SK-N-SH treated with all-trans-retinoic acid at 6 μM for 48 hours (cell line): ENCODE results near the gene FXYD4.
"Not testable (repeated sequence)": the region's sequence is repeated elsewhere in the genome, so short reads cannot be mapped to it uniquely, and the experiment has no call there.

Experiments used
- BACH2 ChIP-seq: fragments of 250-450 bp; sonication (Bioruptor Pico); IDR thresholded peaks from 2 replicates; pipeline ENCODE4 v1.9.0; 2021; ENCODE audit warnings: mild to moderate bottlenecking, borderline replicate concordance
- SNAI2 ChIP-seq: fragments of 250-450 bp; sonication (Bioruptor Pico); IDR thresholded peaks from 2 replicates; pipeline ENCODE4 v1.5.0; 2020; ENCODE audit warnings: mild to moderate bottlenecking, moderate library complexity
- ZC3H10 ChIP-seq: fragments of 250-450 bp; sonication (Bioruptor Pico); IDR thresholded peaks from 2 replicates; pipeline ENCODE4 v1.5.1; 2021; ENCODE audit warnings: mild to moderate bottlenecking, moderate library complexity
- TF ChIP-seq, protein P1 (sequence below): fragments of 250-450 bp; sonication (Bioruptor Pico); IDR thresholded peaks from 2 replicates; pipeline ENCODE4 v1.8.0; 2020; ENCODE audit warnings: mild to moderate bottlenecking, moderate library complexity, borderline replicate concordance
- TF ChIP-seq, protein P2 (sequence below): fragments of 250-450 bp; sonication (Bioruptor Pico); IDR thresholded peaks from 2 replicates; pipeline ENCODE4 v1.5.0; 2020; ENCODE audit warnings: mild to moderate bottlenecking, moderate library complexity

DNA sequence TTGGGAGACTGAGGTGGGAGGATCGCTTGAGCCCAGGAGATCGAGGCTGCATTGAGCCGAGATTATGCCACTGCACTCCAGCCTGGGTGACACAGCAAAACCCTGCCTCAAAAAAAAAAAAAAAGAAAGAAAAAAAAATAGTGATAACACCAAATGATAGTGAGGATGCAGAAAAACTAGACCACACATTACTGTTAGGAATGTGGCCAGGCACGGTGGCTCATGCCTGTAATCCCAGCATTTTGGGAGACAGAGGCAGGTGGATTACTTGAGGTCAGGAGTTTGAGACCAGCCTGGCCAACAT, 40.7 kb upstream of the FXYD4 start:
- TF ChIP-seq BACH2, ZC3H10, SNAI2 (CRISPR knock-in tag): not testable (repeated sequence)
- TF ChIP-seq, protein P1, sequence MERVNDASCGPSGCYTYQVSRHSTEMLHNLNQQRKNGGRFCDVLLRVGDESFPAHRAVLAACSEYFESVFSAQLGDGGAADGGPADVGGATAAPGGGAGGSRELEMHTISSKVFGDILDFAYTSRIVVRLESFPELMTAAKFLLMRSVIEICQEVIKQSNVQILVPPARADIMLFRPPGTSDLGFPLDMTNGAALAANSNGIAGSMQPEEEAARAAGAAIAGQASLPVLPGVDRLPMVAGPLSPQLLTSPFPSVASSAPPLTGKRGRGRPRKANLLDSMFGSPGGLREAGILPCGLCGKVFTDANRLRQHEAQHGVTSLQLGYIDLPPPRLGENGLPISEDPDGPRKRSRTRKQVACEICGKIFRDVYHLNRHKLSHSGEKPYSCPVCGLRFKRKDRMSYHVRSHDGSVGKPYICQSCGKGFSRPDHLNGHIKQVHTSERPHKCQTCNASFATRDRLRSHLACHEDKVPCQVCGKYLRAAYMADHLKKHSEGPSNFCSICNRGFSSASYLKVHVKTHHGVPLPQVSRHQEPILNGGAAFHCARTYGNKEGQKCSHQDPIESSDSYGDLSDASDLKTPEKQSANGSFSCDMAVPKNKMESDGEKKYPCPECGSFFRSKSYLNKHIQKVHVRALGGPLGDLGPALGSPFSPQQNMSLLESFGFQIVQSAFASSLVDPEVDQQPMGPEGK (CRISPR knock-in tag) = not testable (repeated sequence)
- TF ChIP-seq, protein P2, sequence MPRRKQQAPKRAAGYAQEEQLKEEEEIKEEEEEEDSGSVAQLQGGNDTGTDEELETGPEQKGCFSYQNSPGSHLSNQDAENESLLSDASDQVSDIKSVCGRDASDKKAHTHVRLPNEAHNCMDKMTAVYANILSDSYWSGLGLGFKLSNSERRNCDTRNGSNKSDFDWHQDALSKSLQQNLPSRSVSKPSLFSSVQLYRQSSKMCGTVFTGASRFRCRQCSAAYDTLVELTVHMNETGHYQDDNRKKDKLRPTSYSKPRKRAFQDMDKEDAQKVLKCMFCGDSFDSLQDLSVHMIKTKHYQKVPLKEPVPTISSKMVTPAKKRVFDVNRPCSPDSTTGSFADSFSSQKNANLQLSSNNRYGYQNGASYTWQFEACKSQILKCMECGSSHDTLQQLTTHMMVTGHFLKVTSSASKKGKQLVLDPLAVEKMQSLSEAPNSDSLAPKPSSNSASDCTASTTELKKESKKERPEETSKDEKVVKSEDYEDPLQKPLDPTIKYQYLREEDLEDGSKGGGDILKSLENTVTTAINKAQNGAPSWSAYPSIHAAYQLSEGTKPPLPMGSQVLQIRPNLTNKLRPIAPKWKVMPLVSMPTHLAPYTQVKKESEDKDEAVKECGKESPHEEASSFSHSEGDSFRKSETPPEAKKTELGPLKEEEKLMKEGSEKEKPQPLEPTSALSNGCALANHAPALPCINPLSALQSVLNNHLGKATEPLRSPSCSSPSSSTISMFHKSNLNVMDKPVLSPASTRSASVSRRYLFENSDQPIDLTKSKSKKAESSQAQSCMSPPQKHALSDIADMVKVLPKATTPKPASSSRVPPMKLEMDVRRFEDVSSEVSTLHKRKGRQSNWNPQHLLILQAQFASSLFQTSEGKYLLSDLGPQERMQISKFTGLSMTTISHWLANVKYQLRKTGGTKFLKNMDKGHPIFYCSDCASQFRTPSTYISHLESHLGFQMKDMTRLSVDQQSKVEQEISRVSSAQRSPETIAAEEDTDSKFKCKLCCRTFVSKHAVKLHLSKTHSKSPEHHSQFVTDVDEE (CRISPR knock-in tag) = not testable (repeated sequence)
